Neuron (in vitro differentiated cells): ENCODE data around the gene MAPK12.

Experiments used
- H2AFZ ChIP-seq: one replicate; pipeline ENCODE4 v1.6.1; 2013; ENCODE audit warnings: low read depth, mild to moderate bottlenecking, inconsistent platforms, low read length, moderate library complexity
- H3K27me3 ChIP-seq: one replicate; pipeline ENCODE4 v1.6.1; 2013; ENCODE audit warnings: low read length; ENCODE audit not compliant: insufficient read depth
- H3K36me3 ChIP-seq: one replicate; pipeline ENCODE4 v1.6.1; 2013; ENCODE audit warnings: low read length; ENCODE audit not compliant: insufficient read depth
- H3K4me1 ChIP-seq: one replicate; pipeline ENCODE4 v1.6.1; 2013; ENCODE audit warnings: low read length; ENCODE audit not compliant: insufficient read depth
- H3K4me3 ChIP-seq: 2 replicates; pipeline ENCODE4 v1.5.1; 2013; ENCODE audit warnings: mild to moderate bottlenecking, low read length, moderate library complexity
- H3K9me3 ChIP-seq: one replicate; pipeline ENCODE4 v1.6.1; 2013; ENCODE audit warnings: low read length

MAPK12 gene

DNA sequence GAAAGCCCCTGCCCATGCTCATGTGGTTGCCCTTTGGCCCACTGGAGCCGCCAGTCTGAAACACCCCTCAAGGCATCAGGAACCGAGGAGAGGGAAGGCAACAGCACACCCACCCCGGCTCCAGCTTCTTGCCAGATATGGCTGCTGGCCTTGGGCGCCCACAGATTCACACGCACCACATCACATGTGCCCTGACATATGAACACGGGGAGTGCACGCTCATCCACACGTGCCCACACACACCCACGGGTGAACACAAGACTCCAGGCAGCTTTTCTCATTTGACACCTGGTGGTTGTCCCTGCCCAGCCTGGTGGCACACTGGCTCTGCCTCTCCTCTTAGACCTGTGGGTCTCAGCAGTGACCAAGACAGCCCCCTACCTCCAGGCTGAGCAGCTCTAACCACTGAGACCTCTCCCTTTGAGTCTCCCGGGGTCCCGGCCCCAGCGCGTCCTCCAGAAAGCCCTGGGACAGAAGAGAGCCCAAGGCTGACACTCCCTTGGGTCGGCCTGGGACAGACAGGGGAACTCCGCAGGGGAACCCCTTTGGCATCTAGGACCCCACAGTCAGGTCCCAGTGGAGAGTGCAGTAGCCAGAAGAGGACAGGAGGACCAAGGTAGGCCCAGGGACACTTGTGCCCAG lies 2.7 kb upstream of the MAPK12 start:
- peaks cover 15% of the 10 kb centered on the region for H3K36me3 ChIP-seq
- H3K4me1 ChIP-seq: peaks cover 21% of the 10 kb centered on the region
- H3K27me3 ChIP-seq: no peaks in the 10 kb centered on the region
- no peak overlapping the region for H2AFZ ChIP-seq
- peaks cover 6% of the 10 kb centered on the region for H3K9me3 ChIP-seq
- H3K4me3 ChIP-seq: no peak overlapping the region

- H2AFZ ChIP-seq: no peak overlapping the region
- H3K27me3 ChIP-seq: no peaks in the 10 kb centered on the region
- peaks cover 20% of the 10 kb centered on the region for H3K4me1 ChIP-seq
- H3K4me3 ChIP-seq: no peak overlapping the region
- peaks cover 15% of the 10 kb centered on the region for H3K36me3 ChIP-seq
- peaks cover 3% of the 10 kb centered on the region for H3K9me3 ChIP-seq
These were observed 1.6 kb upstream of the MAPK12 start for GRCh38 chr22:50262973-50263617.

DNA sequence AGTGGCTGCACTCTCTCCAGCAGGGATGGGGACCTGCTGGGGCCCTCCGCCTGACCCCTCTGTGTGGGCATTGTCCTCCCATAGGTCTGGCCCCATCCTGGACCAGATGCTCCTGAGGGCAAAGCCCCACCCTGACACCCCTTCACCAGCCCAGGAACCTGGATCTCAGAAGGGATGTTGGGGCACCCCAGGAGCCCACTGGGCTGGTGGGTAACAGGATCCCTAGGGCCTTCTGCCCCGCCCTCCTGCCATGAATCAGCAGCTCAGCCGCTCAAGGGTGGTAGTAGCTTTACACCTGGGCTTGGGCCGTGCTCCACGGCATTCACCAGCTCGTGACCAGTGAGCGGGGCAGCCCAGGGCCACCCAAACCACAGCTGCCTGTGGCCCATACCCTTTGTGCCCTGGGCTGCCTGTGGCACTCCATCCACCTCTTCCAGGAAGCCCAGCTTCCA lies 1.0 kb upstream of the MAPK12 start:
- Histone ChIP-seq H2AFZ (no peak overlapping the region), H3K4me3 (peak overlapping the region; percentile 58), H3K27me3 (no peaks in the 10 kb centered on the region), H3K9me3 (peaks cover 3% of the 10 kb centered on the region), H3K4me1 (peaks cover 20% of the 10 kb centered on the region), H3K36me3 (peaks cover 19% of the 10 kb centered on the region)

DNA sequence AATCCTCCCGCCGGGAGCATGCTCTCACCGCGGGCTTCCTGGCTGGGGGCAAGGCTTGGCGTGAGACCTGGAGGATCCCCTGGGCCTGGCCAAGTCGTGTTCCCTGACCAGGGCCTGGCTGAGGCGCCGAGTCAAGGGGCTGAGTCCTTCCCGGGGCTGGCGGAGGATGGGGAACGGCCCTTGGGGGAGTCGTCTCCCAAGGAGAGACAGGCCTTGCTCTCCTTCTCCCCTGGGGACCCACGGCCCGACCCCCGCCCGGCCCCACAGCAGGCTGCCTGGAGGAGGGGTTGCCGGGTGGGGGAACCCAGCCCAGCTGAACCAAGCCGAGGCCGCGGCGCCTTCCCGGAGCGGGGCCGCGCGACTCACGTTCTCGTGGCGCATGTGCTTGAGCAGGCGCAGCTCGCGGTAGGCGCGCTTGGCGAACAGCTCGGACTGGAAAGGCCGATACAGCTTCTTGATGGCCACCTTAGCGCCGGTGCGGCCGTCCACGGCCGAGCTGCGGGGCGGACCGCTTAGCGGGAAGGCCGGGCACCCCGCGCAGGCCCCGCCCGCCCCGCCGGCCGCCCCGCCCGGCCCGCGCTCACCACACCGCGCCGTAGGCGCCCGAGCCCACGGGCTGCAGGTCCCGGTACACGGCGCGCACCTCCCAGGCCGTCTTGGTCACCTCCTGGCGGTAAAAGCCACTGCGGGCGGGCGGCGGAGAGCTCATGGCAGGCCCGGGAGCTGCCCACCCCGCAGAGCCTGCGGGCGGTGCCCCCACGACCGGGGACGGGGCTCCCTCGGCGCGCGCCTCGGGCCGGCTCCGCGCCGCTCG lies 475 bp downstream of the MAPK12 start:
- peak overlapping the region; percentile 58 for H3K4me3 ChIP-seq
- H3K36me3 ChIP-seq: peaks cover 22% of the 10 kb centered on the region
- no peaks in the 10 kb centered on the region for H3K27me3 ChIP-seq
- H2AFZ ChIP-seq: peak overlapping the region; percentile 5
- H3K9me3 ChIP-seq: no peaks in the 10 kb centered on the region
- peaks cover 20% of the 10 kb centered on the region for H3K4me1 ChIP-seq

- no peaks in the 10 kb centered on the region for H3K9me3 ChIP-seq
- H3K4me1 ChIP-seq: peaks cover 20% of the 10 kb centered on the region
- peak overlapping the region; percentile 58 for H3K4me3 ChIP-seq
- peaks cover 24% of the 10 kb centered on the region for H3K36me3 ChIP-seq
- H2AFZ ChIP-seq: no peak overlapping the region
- H3K27me3 ChIP-seq: no peaks in the 10 kb centered on the region
These were observed 1.1 kb downstream of the MAPK12 start for GRCh38 chr22:50260434-50260800.

DNA sequence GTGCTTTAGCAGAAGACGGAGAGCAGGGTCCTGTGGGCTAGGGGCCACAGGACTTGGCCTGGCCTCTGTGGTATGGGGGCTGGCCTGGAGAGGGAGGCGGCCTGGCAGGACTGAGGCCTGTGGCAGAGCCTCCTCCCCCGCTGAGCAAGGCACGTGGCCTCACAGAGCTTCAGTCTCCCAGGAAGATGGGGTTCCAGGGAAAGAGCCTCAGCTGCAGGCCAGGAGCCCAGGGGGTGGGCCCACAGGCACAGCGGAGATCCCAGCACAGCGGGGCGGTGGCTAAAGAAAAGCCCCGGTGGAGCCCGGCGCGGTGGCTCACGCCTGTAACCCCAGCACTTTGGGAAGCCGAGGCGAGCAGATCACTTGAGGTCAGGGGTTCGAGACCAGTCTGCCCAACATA lies 2.2 kb downstream of the MAPK12 start:
- Histone ChIP-seq H3K27me3 (no peaks in the 10 kb centered on the region), H2AFZ (no peak overlapping the region), H3K4me1 (peaks cover 20% of the 10 kb centered on the region), H3K36me3 (peaks cover 27% of the 10 kb centered on the region), H3K4me3 (no peak overlapping the region), H3K9me3 (no peaks in the 10 kb centered on the region)

GRCh38 chr22:50258361-50259292 lies 2.9 kb downstream of the MAPK12 start:
- peaks cover 20% of the 10 kb centered on the region for H3K4me1 ChIP-seq
- H3K27me3 ChIP-seq: no peaks in the 10 kb centered on the region
- peaks cover 27% of the 10 kb centered on the region for H3K36me3 ChIP-seq
- no peak overlapping the region for H2AFZ ChIP-seq
- no peak overlapping the region for H3K4me3 ChIP-seq
- no peaks in the 10 kb centered on the region for H3K9me3 ChIP-seq

DNA sequence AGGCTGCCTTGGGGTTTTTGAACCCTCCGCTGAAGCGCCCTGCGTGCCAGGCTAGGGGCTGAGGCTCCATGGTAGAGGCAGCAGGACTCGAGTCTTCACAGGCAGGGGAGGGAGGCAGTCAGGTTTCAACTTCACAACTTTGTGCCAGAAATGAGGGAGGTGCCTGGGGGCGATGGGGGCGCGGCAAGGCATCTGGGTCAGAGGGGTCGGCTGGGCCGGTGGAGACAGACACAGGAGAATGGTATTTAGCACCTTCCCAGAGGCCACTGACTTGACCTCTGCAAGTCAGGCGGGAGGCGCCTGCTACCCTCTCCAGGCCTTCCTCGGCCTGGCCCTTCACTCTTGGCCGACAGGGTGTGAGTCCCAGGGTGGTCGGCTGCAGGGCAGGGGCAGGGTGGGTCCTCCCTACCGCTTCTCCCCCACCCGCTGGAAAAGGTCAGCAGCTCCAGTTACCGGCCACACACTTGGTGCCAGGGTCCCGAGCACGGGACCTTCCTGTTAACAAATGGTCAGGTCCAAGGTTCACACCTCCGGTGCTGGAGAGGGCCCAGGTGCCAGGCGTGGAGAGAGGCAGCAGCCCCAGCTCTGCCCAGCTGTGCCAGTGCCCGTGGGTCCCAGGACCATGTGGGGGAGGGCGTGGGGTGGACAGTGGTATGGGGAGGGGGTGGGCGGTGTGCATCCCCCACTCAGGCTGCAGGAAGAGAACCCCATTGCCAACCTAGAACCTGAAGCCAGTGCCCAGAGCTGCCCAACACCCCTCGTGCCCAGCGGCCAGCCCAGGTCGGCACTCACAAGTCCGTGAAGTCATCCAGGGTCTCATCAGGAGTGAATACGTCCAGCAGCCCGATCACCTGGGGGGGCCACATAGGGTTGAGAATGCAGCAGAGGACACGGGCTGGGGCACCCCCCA lies 3.8 kb downstream of the MAPK12 start:
- no peaks in the 10 kb centered on the region for H3K27me3 ChIP-seq
- no peak overlapping the region for H2AFZ ChIP-seq
- peaks cover 15% of the 10 kb centered on the region for H3K4me1 ChIP-seq
- no peaks in the 10 kb centered on the region for H3K9me3 ChIP-seq
- H3K4me3 ChIP-seq: no peak overlapping the region
- H3K36me3 ChIP-seq: peaks cover 34% of the 10 kb centered on the region

- Histone ChIP-seq H3K4me3 (no peak overlapping the region), H3K36me3 (peaks cover 34% of the 10 kb centered on the region), H3K9me3 (no peaks in the 10 kb centered on the region), H2AFZ (no peak overlapping the region), H3K4me1 (peaks cover 9% of the 10 kb centered on the region), H3K27me3 (no peaks in the 10 kb centered on the region)
These were observed 4.4 kb downstream of the MAPK12 start for GRCh38 chr22:50257041-50257440.

DNA sequence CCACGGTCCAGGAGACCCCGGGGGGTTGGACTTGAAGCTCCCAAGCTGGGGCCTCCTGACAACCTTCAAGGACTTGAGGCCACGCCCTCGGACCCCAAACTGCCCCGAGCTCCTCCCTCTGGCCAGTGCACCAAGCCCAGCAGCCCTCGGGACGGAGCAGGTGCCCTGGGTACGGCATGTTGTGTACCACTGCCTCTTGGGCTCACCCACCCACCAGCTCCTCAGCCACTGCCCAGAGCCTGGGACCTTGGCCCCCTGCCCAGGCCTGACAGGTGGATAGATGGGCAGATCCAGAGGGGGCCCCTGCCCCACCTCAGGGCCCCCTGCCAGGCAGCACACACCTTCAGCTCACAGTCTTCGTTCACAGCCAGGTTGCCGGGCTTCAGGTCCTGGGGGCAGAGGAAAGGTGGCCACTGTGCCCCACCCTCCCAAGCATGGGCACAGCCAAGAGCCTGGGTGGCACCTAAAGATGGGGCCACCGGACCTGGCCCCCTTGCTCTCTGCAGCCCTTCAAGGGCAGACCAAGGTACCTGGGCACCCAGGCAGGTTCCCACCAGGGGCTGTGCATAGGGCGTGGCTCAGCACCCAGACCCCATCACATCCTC lies 5.1 kb downstream of the MAPK12 start:
- H3K9me3 ChIP-seq: no peaks in the 10 kb centered on the region
- H3K4me3 ChIP-seq: no peak overlapping the region
- H3K27me3 ChIP-seq: no peaks in the 10 kb centered on the region
- no peak overlapping the region for H2AFZ ChIP-seq
- H3K4me1 ChIP-seq: peaks cover 12% of the 10 kb centered on the region
- peaks cover 34% of the 10 kb centered on the region for H3K36me3 ChIP-seq

DNA sequence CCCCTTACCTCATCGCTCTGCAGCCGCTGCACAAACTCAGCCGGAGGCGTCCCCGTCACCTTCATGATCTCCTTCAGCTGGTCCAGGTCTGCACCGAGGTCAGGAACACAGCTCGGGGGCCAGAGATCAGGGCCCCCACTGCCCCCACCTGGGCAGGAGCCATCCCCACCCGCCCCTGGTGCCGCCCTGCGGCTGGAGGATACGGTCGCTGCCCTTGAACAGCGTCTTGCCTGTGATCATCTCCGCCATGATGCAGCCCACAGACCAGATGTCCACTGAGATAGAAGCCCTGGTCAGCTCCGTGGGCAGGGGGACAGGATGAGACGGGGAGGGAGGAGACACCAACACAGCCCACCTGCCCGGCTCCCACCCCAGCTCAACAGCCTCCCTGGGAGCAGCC lies 5.9 kb downstream of the MAPK12 start:
- H3K27me3 ChIP-seq: no peaks in the 10 kb centered on the region
- H3K4me1 ChIP-seq: peaks cover 13% of the 10 kb centered on the region
- H2AFZ ChIP-seq: no peak overlapping the region
- H3K4me3 ChIP-seq: no peak overlapping the region
- no peaks in the 10 kb centered on the region for H3K9me3 ChIP-seq
- H3K36me3 ChIP-seq: peaks cover 34% of the 10 kb centered on the region
